GM11168 (cell line): ENCODE results near the gene TRIM41.

Source experiments
- in situ Hi-C: fragments of 300-500 bp; cut with MboI; formaldehyde crosslinking; loops from one replicate; pipeline ENCODE4 v1.12.0; 2022; ENCODE audit warnings: low sequenced_read_pairs; ENCODE audit not compliant: unreplicated experiment

Gene TRIM41

DNA sequence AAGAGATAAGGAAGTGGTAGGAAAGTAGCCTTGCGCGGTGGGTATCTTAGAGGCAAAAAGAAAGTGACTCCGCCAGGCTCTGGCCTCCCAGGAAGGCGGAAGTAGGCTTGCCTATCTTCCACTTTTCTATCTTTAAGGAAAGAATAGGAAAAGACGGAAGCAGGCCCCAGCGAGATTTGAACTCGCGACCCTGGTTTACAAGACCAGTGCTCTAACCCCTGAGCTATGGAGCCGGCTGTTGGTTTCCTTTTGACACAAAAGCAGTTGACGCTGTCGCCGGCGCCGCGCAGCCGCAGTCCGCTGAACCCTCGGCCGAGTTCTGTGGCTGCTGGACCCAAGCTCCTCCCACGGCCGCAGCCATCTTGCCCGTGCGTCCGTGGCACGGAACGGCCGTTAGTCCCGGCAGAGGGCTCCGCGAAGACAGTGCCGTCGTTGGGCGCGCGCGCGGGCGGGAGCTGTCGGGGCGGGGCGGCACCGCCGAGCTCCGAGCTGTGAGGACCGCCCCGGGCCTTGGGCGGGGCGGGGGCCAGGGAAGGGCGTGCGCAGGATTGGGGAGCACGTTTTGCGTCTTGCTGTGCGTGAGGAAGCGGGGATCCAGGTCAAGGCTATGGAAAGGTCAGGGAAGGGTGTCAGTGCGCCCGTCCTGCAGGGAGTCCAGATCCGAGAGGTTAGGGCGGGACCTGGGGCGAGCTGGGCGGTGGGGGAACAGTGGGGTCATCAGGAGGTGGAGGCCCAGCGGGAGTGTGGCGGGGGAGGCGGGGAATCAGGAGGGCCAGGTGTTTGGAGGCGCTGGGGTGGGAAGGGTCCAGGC is 31.4 kb upstream of the TRIM41 start:
- in situ Hi-C loops = no loop called here

GRCh38 chr5:181192337-181193046 is 30.6 kb upstream of the TRIM41 start:
- in situ Hi-C loops = no loop called here

DNA sequence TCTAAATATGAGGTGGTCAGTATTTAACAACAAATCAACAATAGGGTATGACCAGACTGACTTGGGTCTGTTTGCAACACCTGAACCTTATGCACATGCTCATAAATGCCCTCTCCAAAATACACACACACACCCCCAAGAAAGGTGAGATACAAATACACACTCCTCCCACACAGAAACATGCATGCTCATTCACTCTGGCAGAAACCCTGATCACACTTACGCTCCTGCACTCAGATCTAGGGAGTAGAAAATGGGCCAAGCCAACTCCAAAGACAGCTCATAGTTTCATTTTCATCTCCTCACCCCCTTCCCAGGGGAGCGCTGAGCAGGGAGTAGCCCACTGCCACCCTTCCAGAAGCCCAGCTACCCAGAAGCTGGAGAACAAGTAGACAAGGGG is 29.4 kb upstream of the TRIM41 start:
- in situ Hi-C loops = no loop called here

DNA sequence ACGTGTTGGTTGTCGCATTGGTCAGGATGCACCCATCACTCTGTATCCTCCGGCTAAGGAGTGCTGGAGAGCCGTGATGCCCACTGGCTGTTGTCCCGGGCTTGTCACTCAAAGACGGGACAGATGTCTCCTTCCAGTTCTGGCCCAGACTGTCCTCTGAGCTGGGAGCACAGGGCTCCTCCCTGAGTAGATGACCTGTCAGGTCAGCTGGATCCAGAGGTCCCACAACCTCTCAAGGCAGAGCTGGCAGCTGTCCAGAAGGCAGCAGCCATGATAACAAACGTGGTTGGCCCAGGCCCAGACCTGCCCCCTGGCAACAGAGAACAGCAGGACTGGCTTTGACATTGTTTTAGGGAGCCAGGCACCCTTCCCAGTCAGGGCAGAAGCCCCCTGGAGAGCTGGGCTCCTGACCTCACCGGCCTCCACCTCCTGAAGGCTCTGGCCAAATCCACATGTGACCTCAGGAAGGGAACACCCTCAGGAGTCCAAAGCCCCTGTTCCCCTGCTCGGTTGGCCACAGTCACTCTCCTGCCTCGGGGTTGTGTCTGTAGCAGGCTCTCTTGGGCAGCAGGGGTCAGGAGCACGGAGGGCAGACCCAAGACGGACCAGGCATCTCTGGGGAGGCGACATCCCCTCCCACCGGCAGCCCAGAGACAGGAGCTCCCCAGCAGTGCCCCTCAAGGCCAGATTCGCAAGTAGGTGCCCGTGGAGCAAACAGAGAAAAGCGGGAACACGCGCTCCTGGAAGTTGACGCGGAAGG is 28.4 kb upstream of the TRIM41 start:
- in situ Hi-C loops = no loop called here

DNA sequence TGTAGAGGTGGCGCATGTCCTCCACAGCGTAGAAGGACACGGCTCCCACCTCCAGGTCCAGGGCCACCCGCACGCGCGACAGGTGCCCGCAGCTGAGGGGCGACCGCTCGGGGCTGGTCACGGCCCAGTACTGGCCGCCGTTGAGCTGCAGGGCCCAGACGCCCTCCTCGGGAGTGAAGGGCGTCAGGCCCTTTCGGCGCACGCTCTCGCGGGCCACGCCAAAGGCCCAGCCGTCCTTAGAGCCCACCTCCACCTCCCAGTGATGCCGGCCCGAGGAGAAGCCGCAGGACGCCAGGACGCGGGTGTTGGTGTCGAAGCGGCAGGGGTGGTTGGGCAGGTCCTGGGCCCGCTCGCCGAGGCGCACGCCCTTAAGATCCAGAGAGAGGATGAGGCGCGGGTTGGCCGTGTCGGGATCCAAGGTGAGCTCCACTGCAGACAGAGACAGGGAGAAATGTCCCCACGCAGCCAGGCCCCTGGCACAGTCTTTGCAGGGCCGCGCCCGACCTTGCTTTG is 27.8 kb upstream of the TRIM41 start:
- in situ Hi-C loops = no loop called here

DNA sequence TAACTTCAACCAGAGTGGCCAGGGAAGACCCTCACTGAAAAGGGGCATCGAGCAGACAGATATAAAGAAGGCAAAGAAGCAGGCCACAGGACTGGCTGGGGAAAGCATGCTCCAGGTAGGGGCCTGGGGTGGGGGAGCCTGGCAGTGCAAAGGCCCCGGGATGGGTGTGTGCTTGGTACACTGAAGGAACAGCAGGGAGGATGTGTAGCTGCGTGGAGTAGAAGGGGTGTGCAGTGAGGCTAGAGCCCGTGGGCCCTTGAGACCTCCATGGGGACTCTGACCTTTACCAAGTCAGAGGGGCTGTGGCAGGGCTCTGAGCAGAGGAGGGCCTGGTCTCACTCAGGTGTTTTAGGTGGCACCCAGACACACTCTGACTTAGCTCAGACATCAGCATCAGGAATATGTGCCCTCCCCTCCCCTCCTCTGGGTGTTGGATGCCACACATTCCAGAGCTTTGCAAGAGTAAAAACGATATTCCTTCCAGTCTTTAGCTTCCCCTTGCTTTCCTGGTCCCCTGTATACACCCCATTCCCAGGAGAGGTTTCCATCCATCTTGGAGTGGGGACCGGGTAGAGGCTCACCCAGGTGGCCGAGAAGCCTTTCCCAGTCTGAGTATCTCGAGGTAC is 25.6 kb upstream of the TRIM41 start:
- in situ Hi-C loops = no loop called here

DNA sequence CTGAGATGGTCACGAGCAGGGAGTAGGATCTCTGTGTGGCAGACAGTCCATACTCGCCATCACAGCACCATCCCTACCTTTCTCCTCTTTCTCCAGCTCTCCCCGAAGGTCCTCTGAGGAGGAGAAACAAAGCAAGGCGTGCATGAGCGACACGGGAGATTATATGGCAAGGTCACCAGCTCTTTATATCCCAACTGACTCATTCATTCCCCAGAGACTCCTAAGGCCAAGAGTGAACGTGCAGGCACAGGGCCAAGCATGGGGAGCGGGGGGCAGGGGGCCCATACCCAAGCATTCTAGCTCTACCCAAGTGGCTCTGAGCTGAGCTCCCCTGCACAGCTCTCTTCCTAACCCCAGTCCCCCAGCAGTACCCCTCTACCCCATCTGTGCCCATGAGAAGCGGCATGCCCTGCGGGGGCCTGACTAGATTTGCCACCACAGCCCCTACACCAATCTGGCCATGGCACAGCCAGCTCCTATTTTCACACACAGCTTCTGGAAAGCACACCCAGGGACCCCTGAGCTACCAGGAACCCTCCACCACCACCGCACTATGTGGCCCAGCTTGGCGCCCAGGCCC is 24.9 kb upstream of the TRIM41 start:
- in situ Hi-C loops = no loop called here

- in situ Hi-C loops = no loop called here
Measured at GRCh38 chr5:181198905-181199519, 24.1 kb upstream of the TRIM41 start.

GRCh38 chr5:181199881-181200638 is 23.0 kb upstream of the TRIM41 start:
- in situ Hi-C loops = no loop called here

DNA sequence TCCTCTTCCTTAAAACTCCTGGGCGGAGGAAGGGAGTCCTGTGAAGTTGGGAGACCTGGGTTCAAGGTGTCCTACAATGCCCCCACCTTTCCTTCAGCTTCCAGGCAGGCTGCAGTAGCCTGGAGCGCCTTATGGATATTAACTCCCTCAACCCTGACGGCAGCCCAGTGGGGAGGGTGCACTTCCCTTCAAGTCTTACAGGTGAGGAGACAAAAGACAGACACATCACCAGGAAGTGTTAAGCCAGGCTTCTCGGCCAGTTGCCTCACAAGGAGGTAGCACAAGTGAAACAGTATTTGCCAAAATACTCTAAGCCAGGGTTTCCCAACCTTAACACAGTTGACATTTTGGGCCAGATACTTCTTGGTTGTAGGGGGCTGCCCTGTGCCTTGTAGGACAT is 22.3 kb upstream of the TRIM41 start:
- in situ Hi-C loops = no loop called here

- in situ Hi-C loops = no loop called here
Measured at GRCh38 chr5:181203093-181203711, 19.9 kb upstream of the TRIM41 start.

GRCh38 chr5:181203777-181204112 is 19.3 kb upstream of the TRIM41 start:
- in situ Hi-C loops = no loop called here

- in situ Hi-C loops = no loop called here
Measured at GRCh38 chr5:181204113-181204825, 18.8 kb upstream of the TRIM41 start.

DNA sequence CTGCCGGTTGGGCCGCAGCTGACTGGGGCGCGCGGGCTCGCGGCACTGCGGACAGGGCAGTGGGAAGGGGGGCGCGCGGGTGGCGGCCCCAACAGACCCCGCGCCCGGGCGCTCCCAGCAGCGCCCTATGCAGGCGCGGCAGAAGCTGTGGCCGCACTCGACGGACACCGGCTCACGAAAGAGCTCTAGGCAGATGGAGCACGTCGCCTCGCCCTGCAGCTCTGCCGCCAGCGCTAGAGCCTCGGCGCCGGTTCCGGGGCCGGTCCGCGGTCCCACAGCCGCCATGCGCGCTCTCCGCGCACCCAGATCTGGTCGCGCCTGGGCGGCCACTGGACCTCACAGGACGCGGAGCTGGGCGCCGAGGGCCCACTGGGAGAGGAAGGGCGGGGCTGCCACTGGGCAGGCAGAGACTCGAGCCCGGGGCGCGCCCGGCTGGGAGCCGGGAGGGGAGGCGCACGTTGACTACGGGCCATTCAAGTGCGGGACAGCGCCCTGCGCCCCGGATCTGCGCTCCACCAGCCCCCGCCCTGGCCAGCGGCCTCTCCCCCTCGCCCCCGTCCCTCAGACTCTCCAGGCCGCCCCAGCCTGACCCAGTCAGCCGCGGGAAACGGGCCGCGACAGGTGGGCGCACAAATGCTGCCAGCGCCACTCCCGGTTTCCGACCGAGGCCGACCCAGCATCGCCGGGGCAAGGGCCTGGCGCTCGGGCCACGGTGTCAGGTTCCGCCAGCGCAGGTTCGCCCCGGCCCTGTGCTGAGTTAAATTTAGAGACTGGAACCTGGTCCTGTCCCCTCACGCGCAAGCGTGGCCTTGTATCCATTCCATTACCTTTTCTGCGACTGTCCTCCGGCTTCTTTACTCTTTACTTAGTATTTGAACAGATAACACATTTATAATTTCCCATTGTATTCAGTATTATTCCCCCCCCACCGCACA is 18.0 kb upstream of the TRIM41 start, which contains the start of gene TRIM7:
Gene TRIM7 (minus strand): TSS at position 371 of the 935 bp plus-strand sequence. CDS start 86 bp downstream, at position 285.
- in situ Hi-C loops = no loop called here

- in situ Hi-C loops = no loop called here
Measured at GRCh38 chr5:181205761-181206649, 17.1 kb upstream of the TRIM41 start.
